ENCODE data around the gene LRRFIP1. TPM values are rescaled to one million over a fixed set of nuclear protein-coding genes. Genes with fewer than 3 reads are reported as not detected.
A peak's percentile ranks its signal among the peaks of the same experiment; 100 is the strongest.

Gene LRRFIP1
- total RNA-seq, 1 experiment from 2014 or later = 61.5 TPM

DNA sequence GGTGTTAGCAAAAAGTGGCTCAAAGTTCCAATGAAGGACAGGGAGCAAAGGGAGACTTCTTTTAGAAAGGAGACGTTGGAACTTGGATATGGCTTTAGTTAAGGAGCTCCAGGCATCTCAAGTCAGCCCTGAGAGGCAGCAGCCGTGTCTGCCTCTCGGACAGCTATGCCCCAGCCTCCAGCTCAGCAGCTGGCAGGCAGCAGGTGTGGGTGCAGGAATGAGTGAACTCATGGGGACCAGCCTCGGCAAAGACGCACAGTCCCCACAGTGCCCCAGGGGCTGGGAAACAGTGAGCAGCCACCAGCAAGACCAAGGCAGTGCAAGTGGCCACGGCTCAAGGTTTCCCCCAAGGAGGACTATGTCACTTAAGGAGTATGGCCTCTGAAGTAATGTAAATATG lies 1.6 kb upstream of the LRRFIP1 start:
- Histone ChIP-seq H3K27me3 (no peaks in the 10 kb centered on the region), H3K27ac (peak overlapping the region; percentile 67), H3K9me3 (replicated peaks) (no peaks in the 10 kb centered on the region), H3K4me3 (no peak overlapping the region), H3K4me1 (peaks cover 64% of the 10 kb centered on the region), H3K36me3 (peaks cover 9% of the 10 kb centered on the region)
- DNase-seq = peak; percentile 74 to 82

DNA sequence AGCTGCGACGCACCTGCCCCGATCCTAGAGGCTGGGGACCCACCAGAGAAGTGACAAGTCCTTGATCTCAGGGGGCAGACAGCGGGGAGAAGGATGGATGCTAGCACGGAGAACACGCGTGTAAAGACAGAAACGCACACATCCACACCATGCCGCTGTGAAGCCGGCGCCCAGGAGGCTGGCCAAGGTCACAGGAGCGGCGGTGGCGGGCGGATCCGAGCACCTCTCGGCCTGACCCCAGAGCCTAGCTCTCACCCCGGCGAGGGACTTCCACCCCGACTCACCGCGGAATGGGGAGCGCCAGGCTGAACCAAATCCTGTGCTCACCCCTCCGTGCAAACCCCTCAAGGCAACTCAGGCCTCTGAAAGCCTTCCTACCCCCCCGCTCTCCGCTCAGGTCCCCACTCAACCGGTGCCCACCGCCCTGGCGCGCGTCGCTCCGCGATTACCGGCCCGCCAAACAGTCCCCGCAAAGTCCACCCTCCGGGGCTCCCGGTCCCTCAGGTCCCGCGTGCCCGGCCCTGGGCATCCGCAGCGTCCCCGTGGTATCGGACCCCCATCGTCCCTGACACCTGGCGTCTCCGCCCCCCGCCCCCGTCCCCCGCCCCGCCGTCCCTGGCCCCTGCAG lies 460 bp upstream of the LRRFIP1 start:
- peaks cover 72% of the 10 kb centered on the region for H3K4me1 ChIP-seq
- DNase-seq = no peak
- no peaks in the 10 kb centered on the region for H3K9me3 ChIP-seq (replicated peaks)
- peak overlapping the region; percentile 88 for H3K4me3 ChIP-seq
- H3K36me3 ChIP-seq = peaks cover 16% of the 10 kb centered on the region
- H3K27me3 ChIP-seq = no peaks in the 10 kb centered on the region
- H3K27ac ChIP-seq = no peak overlapping the region

GRCh38 chr2:237628247-237629187 lies 1.1 kb downstream of the LRRFIP1 start:
- DNase-seq = no peak
- Histone ChIP-seq H3K4me3 (peak overlapping the region; percentile 88), H3K27me3 (no peaks in the 10 kb centered on the region), H3K27ac (peak overlapping the region; percentile 35), H3K4me1 (peaks cover 67% of the 10 kb centered on the region), H3K9me3 (replicated peaks) (no peaks in the 10 kb centered on the region), H3K36me3 (peaks cover 27% of the 10 kb centered on the region)

- H3K9me3 ChIP-seq (replicated peaks) = no peaks in the 10 kb centered on the region
- H3K27ac ChIP-seq = no peak overlapping the region
- H3K4me1 ChIP-seq = peaks cover 61% of the 10 kb centered on the region
- no peak for DNase-seq
- no peaks in the 10 kb centered on the region for H3K27me3 ChIP-seq
- peak overlapping the region; percentile 88 for H3K4me3 ChIP-seq
- H3K36me3 ChIP-seq = peaks cover 34% of the 10 kb centered on the region
Observed at GRCh38 chr2:237629188-237629534, 1.8 kb downstream of the LRRFIP1 start.

DNA sequence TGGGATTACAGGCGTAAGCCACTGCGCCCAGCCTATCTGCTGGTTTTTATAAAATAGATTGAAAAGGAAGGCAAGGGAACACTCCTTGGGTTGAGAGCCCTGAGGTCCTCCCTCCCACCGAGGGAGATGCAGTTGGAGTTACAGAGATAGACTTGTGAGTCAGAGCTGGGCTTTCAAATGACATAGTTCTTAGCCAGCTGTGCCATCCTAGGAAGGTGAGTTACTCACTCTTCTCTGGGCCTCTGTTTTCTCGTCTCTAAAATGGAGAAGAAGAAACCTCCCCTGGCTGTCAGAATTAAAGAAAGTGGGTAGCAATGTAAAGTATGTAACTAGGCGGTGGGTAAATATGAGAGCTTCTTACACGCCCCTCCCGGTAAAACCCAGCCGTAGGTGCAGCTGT lies 2.4 kb downstream of the LRRFIP1 start:
- H3K27ac ChIP-seq = peak overlapping the region; percentile 11
- no peaks in the 10 kb centered on the region for H3K27me3 ChIP-seq
- H3K36me3 ChIP-seq = peaks cover 38% of the 10 kb centered on the region
- DNase-seq = peak; percentile 38 to 58
- H3K4me3 ChIP-seq = no peak overlapping the region
- peaks cover 3% of the 10 kb centered on the region for H3K9me3 ChIP-seq (replicated peaks)
- H3K4me1 ChIP-seq = peaks cover 56% of the 10 kb centered on the region

DNA sequence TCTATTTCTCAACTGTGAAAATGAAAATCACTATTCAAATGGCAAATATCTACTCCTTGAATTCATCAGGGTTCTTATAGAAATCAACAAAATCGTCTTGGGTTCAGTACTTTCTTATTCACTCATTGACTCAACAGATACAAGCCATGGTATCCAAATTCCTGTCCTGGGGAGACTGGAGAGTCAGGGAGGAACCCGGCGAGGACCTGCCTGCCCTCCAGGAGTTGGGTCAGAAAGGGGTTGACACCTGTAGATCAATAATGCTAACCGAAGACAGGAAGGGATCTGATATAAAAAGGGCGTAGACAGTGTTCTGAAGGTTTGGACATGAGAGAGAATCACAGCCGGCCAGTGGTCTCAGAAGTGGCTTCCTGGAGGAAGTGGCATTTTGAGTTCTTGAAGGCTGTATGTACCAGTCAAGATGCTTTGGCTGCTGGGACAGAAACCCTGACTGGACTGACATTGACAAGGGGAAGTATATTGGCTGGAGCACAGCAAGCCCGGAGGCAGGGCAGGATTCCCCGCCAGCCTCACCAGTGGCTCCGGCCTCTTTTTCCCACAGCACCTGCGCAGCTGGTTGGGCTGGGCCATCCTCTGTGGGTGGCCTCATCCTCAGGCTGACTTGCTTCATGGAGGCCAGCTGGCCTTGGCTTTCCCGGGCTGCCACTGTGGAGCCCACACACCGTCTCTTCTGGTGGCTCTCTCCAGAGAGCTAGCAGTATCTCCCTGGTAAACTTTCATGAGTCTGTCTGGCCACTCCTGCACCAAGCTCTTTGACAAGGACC lies 3.0 kb downstream of the LRRFIP1 start:
- Histone ChIP-seq H3K27ac (peak overlapping the region; percentile 11), H3K9me3 (replicated peaks) (peaks cover 6% of the 10 kb centered on the region), H3K4me3 (no peak overlapping the region), H3K27me3 (no peaks in the 10 kb centered on the region), H3K36me3 (peaks cover 44% of the 10 kb centered on the region), H3K4me1 (peaks cover 50% of the 10 kb centered on the region)
- DNase-seq = peak; percentile 77 to 80

- peaks cover 42% of the 10 kb centered on the region for H3K4me1 ChIP-seq
- peak overlapping the region; percentile 11 for H3K27ac ChIP-seq
- peaks cover 48% of the 10 kb centered on the region for H3K36me3 ChIP-seq
- H3K9me3 ChIP-seq (replicated peaks) = peaks cover 6% of the 10 kb centered on the region
- no peak for DNase-seq
- H3K4me3 ChIP-seq = no peak overlapping the region
- no peaks in the 10 kb centered on the region for H3K27me3 ChIP-seq
Observed at GRCh38 chr2:237631007-237631785, 3.8 kb downstream of the LRRFIP1 start.

DNA sequence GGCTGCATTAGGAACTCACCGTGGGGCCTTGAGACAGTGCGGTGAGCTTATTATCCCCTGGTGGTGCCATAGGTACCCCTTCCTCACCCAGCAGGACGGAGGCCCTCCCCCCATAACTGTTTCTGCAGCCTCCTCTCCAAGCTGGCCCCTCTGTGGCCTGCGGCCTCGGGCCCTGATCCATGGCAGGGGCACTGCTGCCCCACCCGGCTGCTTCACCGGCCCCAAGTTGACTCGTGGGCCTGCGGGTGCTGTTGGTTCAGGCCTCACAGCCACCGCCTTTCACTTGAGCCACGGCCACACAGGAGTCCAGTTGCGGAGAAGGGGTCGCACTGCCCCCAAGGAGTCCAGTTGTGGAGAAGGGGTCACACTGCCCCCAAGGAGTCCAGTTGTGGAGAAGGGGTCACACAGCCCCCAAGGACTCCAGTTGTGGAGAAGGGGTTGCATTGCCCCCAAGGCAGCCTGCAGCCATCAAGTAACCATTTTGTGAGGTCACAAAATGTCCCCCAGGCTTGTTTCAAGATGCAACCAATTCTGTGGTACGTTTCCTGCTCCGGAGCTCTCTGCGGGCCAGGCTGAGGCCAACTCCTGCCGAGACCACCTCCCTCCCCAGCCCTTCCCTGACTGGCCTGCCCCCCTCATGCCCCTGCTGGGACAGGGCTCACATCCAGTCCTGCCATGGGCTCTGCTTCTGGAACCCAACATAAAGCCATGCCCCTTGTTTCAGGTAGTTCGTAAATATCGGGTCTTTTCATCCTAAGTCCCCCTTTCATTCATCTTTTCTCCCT lies 4.6 kb downstream of the LRRFIP1 start:
- Histone ChIP-seq H3K27ac (no peak overlapping the region), H3K36me3 (peaks cover 54% of the 10 kb centered on the region), H3K9me3 (replicated peaks) (peaks cover 6% of the 10 kb centered on the region), H3K27me3 (no peaks in the 10 kb centered on the region), H3K4me1 (peaks cover 34% of the 10 kb centered on the region), H3K4me3 (no peak overlapping the region)
- no peak for DNase-seq

DNA sequence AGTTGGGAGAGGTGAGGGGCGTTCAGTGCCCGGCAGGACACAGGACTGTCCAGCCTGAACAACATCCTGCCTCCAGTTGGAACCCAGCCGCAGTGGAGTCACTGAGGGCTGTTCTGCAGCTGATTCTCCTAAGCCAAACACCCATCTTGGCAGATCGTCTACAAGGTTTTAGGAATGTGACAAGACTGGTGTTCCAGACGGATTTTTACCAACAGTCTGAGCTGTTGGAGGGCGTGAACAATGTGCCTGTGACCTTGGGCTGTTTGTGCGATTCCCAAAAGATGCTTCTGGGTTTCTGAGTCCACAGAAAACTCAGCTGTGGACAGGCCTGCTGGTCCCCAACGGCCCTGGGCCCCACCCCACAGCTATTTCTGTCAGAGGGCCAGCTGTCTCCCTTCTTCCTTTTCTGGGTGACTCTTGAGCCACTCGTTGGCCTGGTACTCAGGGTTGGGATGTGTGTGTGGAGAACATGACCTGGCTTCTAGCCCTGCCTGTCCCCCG lies 5.7 kb downstream of the LRRFIP1 start:
- Histone ChIP-seq H3K9me3 (replicated peaks) (peaks cover 6% of the 10 kb centered on the region), H3K4me1 (peaks cover 34% of the 10 kb centered on the region), H3K4me3 (no peak overlapping the region), H3K36me3 (peaks cover 63% of the 10 kb centered on the region), H3K27ac (no peak overlapping the region), H3K27me3 (no peaks in the 10 kb centered on the region)
- DNase-seq = no peak

GRCh38 chr2:237636578-237636977 lies 9.2 kb downstream of the LRRFIP1 start:
- DNase-seq = no peak
- Histone ChIP-seq H3K27ac (no peak overlapping the region), H3K27me3 (no peaks in the 10 kb centered on the region), H3K36me3 (peaks cover 68% of the 10 kb centered on the region), H3K4me1 (peaks cover 4% of the 10 kb centered on the region), H3K4me3 (no peak overlapping the region), H3K9me3 (replicated peaks) (peaks cover 8% of the 10 kb centered on the region)

GRCh38 chr2:237637429-237638135 lies 10.2 kb downstream of the LRRFIP1 start:
- H3K36me3 ChIP-seq = peaks cover 74% of the 10 kb centered on the region
- peaks cover 4% of the 10 kb centered on the region; the same call in 1 of the 2 replicates for H3K4me1 ChIP-seq
- no peak overlapping the region for H3K4me3 ChIP-seq
- H3K27ac ChIP-seq = no peak overlapping the region
- H3K27me3 ChIP-seq = no peaks in the 10 kb centered on the region
- peaks cover 11% of the 10 kb centered on the region for H3K9me3 ChIP-seq (replicated peaks)
- DNase-seq = no peak

GRCh38 chr2:237638176-237638575 lies 10.8 kb downstream of the LRRFIP1 start:
- Histone ChIP-seq H3K27ac (no peak overlapping the region), H3K9me3 (replicated peaks) (peaks cover 11% of the 10 kb centered on the region)
- no peak for DNase-seq

More at GRCh38 chr2:237638176-237638575, 10.8 kb downstream of the LRRFIP1 start:
- peaks cover 3% of the 10 kb centered on the region; the same call in 1 of the 2 replicates for H3K4me1 ChIP-seq
- H3K36me3 ChIP-seq = peaks cover 74% of the 10 kb centered on the region
- no peak overlapping the region for H3K4me3 ChIP-seq
- H3K27me3 ChIP-seq = no peaks in the 10 kb centered on the region

All from SJCRH30 (cell line).